HepG2 (cell line): ENCODE measurements around the gene DLG1. TPM values are rescaled to one million over a fixed set of nuclear protein-coding genes. Genes with fewer than 3 reads are reported as not detected.

Source experiments
- ASH2L ChIP-seq: fragments of 300-600, 200-600 bp; sonication (generic); IDR thresholded peaks from 2 replicates; pipeline ENCODE4 v1.7.0; 2017; ENCODE audit warnings: low read depth, mild to moderate bottlenecking, moderate library complexity, mixed read lengths, low read length; ENCODE audit not compliant: insufficient read length
- ATF7 ChIP-seq, 2 experiments: fragments of 450-650 bp in 1 of 2; sonication (generic) in 1 of 2; formaldehyde crosslinking in 1 of 2; IDR thresholded peaks; 2 replicates each; pipeline versions ENCODE4 v1.4.0 to v1.6.1; 2016 to 2020; ENCODE audit warnings: antibody characterized with exemption in 1 of 2, mild to moderate bottlenecking in 1 of 2, missing genetic modification reagents in 1 of 2
- ELF1 ChIP-seq: sonication (generic); formaldehyde crosslinking; IDR thresholded peaks from 2 replicates; pipeline ENCODE4 v1.4.0; 2020; ENCODE audit warnings: missing genetic modification reagents
- HDAC6 ChIP-seq: fragments of 200-600 bp; sonication (generic); IDR thresholded peaks from 2 replicates; pipeline ENCODE4 v1.7.0; 2017; ENCODE audit warnings: mild to moderate bottlenecking, antibody characterized with exemption, low read length, low read depth
- HOXA7 ChIP-seq: sonication (generic); formaldehyde crosslinking; IDR thresholded peaks from 2 replicates; pipeline ENCODE4 v1.8.1; 2022; ENCODE audit warnings: mild to moderate bottlenecking, missing genetic modification reagents, moderate library complexity
- KLF9 ChIP-seq: IDR thresholded peaks from 2 replicates; pipeline ENCODE4 v1.6.1; 2016; ENCODE audit warnings: low read depth
- NR2F6 ChIP-seq, 2 experiments: IDR thresholded peaks; 2 replicates each; pipeline ENCODE4 v1.6.1; 2016; ENCODE audit warnings: antibody characterized with exemption in 1 of 2, mild to moderate bottlenecking in 1 of 2
- RORA ChIP-seq: sonication (generic); formaldehyde crosslinking; IDR thresholded peaks from 2 replicates; pipeline ENCODE4 v1.5.0; 2020; ENCODE audit warnings: mild to moderate bottlenecking, missing genetic modification reagents, moderate library complexity
- RXRA ChIP-seq: sonication (generic); formaldehyde crosslinking; IDR thresholded peaks from 2 replicates; pipeline ENCODE4 v1.5.1; 2020; ENCODE audit warnings: missing genetic modification reagents
- TP53 ChIP-seq: sonication (generic); formaldehyde crosslinking; conservative IDR thresholded peaks from 2 replicates; pipeline ENCODE4 v1.4.0; 2020; ENCODE audit warnings: missing genetic modification reagents
- ZBTB40 ChIP-seq, 2 experiments: fragments of 450-650 bp in 1 of 2; sonication (generic) in 1 of 2; formaldehyde crosslinking in 1 of 2; IDR thresholded peaks; 2 replicates each; pipeline versions ENCODE4 v1.6.1 to v1.8.0; 2016 to 2022; ENCODE audit warnings: antibody characterized with exemption in 1 of 2, mild to moderate bottlenecking in 1 of 2, missing genetic modification reagents in 1 of 2
- ZNF205 ChIP-seq: IDR thresholded peaks from 2 replicates; pipeline ENCODE4 v1.6.1; 2018; ENCODE audit warnings: missing biosample characterization, missing genetic modification reagents
- ZSCAN20 ChIP-seq: sonication (generic); formaldehyde crosslinking; IDR thresholded peaks from 2 replicates; pipeline ENCODE4 v1.4.0; 2020; ENCODE audit warnings: missing genetic modification reagents, mild to moderate bottlenecking, borderline replicate concordance
- polyA plus RNA-seq, 8 experiments: library from polyadenylated mRNA; depleted of rRNA in 3 of 8; stranded (reverse) in 7 of 8; unstranded in 1 of 8; fragments of >200 nt; fragmentation: Illumina TruSeq in 4 of 8; extraction: Trizol in 4 of 8; gene quantifications; 2 replicates each; pipeline versions ENCODE4 v1.2.1 to v1.2.3, GENCODE V29; 2011 to 2016; ENCODE audit warnings: low read depth in 4 of 8, missing spikeins in 1 of 8, mixed read lengths in 1 of 8; ENCODE audit not compliant: insufficient read depth in 1 of 8
- total RNA-seq, 5 experiments: library from RNA; depleted of rRNA; stranded (reverse); fragments of >200 nt; fragmentation: Illumina TruSeq; extraction: Trizol; gene quantifications; 2 replicates each; pipeline ENCODE4 v1.2.3, GENCODE V29; 2016; ENCODE audit warnings: low read depth in 1 of 5
- TF ChIP-seq, protein P1 (sequence below): sonication (generic); formaldehyde crosslinking; conservative IDR thresholded peaks from 2 replicates; pipeline ENCODE4 v1.4.0; 2020; ENCODE audit warnings: missing genetic modification reagents

DLG1 gene
- total and polyA plus RNA-seq, 2 of the 13 experiments (the other 11 are each of a cell fraction or from before 2014, with no cell fraction given): 30.5 to 104 TPM

- TF ChIP-seq ASH2L (peak; percentile 41), ZBTB40 (IDR thresholded peaks at IDR 0.05) (no peak), ZBTB40 (CRISPR knock-in tag; IDR thresholded peaks at IDR 0.05) (peak; percentile 57; the same call in 1 of the 2 replicates), KLF9 (CRISPR knock-in tag) (no peak), TP53 (CRISPR knock-in tag) (no peak), ATF7 (IDR thresholded peaks at IDR 0.05) (no peak), ATF7 (CRISPR knock-in tag; IDR thresholded peaks at IDR 0.05) (no peak), ELF1 (CRISPR knock-in tag) (0 out of 2 replicates have a peak, but pooled peaks have one; percentile 18), HOXA7 (CRISPR knock-in tag) (no peak), ZNF205 (CRISPR knock-in tag) (peak; percentile 56), HDAC6 (no peak), NR2F6 (IDR thresholded peaks at IDR 0.05) (no peak), NR2F6 (CRISPR knock-in tag; IDR thresholded peaks at IDR 0.05) (0 out of 2 replicates have a peak, but pooled peaks have one; percentile 17), ZSCAN20 (0 out of 2 replicates have a peak, but pooled peaks have one; percentile 43), RXRA (0 out of 2 replicates have a peak, but pooled peaks have one; percentile 16), RORA (no peak)
- TF ChIP-seq, protein P1, sequence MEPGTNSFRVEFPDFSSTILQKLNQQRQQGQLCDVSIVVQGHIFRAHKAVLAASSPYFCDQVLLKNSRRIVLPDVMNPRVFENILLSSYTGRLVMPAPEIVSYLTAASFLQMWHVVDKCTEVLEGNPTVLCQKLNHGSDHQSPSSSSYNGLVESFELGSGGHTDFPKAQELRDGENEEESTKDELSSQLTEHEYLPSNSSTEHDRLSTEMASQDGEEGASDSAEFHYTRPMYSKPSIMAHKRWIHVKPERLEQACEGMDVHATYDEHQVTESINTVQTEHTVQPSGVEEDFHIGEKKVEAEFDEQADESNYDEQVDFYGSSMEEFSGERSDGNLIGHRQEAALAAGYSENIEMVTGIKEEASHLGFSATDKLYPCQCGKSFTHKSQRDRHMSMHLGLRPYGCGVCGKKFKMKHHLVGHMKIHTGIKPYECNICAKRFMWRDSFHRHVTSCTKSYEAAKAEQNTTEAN (CRISPR knock-in tag): peak; percentile 58
Observed at GRCh38 chr3:197297476-197298340, 704 bp downstream of the DLG1 start (continued).
